NK-92 (cell line): Measurements from ENCODE around the gene TSPAN31.
"Not testable (repeated sequence)": the region's sequence is repeated elsewhere in the genome, so short reads cannot be mapped to it uniquely, and the experiment has no call there.

Experiments
- DNase-seq: peaks from one replicate; lab custom pipeline; 2025; ENCODE audit not compliant: unreplicated experiment; lab: John Stamatoyannopoulos, UW

TSPAN31 gene

GRCh38 chr12:57765698-57766463, 21.0 kb downstream of the TSPAN31 start:
- DNase-seq, result no peak

DNA sequence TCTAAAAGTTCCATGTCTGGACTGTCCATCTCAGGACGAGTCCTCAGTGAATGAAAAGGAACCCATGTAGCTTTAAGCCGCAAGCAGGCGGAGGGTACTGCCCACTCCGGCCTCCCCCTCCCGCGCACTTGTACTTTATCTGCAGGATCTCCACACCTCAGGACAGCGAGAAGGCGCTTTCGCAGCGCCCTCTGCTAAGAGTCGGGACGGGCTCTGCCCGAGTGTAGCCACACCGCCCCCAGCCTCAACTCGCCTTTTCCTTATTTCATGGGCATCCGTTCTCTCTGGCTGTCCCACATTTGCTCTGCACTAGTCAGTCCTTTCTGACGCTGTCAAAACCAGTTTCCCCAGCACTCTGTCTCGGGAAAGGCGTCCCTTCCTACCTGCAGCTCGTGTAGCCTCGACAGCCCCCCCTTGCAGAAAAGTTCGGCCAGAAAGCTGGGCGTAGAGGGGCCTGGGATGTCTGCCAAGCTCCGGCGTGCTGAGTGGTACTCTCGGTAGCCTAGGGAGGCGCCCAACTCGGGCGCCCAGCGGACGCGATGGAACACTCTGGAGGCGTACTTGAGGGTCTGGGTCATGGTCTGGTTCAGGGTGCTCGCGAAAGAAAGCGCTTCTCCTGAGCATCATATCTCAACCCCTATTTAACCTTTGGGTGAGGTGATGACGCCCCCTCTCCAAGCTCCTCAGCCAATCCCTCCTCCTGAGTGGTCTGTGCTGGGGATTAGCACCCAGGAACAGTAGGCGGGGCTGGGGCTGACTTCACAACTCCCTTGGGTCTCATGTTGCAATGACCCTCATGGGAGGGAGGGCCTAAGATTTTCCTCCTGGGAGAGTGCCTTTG, 21.8 kb downstream of the TSPAN31 start, which contains the start of gene CYP27B1:
CYP27B1 (minus strand) TSS at position 615 of the 841 bp plus-strand sequence; CDS start at position 578, 37 bp downstream.
- no peak for DNase-seq

DNA sequence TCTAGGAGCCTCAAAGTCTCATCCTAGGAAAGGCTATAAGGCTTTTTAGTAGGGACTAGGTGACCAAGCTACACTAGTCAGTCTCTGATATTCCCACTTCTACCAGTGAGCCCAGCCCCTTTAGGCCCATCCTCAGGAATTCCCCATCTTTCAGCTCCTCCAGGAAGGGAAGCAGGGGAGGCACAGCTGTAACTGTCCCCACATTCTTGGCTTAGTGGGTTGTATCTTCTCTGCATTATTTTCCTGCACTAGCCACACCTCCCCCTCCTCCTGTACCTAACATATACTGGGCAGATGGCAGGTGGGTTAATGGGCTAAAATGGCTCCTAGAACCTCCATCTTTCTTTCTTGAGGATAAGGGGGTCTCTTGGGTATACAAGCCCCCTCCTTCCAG, 22.5 kb downstream of the TSPAN31 start:
- no peak for DNase-seq

- DNase-seq, result no peak
Measured at GRCh38 chr12:57767876-57768275, 23.0 kb downstream of the TSPAN31 start.

GRCh38 chr12:57769594-57769993, 24.8 kb downstream of the TSPAN31 start:
- no peak for DNase-seq

DNA sequence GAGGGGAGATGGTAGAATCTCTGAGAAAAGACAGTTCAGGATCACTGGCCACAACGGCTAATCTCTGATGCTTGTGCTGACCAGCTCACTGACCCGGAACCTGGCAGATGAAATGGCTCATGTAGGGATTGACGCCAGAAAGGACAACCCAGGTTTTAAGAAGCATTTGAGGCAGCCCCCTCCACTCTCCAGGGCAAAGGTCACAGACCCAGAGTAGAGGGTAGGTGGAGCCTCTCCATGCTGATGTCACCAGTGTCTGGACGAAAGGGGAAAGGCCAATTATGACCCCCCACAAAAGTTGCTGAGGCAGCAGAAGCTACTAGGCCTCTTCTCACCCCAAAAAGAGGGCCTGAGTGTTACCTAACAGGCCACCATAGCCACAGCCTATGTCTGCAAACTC, 25.9 kb downstream of the TSPAN31 start:
- no peak for DNase-seq

DNA sequence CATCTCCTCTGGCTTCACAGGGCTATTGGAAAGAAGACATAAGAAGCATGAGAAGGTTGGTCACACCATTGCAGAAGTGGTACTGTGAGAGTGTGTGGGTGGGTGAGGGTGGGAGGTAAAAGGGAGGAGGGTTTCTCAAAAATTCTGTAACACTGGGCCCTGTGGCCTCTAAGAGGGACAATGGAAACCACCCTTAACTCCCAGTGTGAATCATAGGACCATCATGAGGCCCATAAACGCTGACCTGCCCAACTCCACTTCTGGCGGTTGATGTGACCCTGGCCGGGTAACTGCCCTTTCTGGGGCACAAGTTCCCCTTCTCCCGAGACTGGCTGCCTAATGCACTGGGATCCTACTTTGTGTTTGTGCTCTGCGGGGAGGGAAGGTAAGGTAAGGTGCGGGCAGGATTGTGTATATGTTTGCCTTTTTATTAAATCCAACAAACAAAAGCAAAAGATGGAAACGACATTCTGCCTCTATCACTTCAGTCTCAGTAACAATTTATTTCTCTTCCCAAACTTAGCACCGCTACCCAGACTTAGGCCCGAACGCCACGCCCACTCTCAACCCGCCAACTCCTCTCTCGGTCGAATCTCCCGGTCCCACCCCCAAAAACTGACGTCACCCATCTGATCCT, 26.5 kb downstream of the TSPAN31 start:
- DNase-seq, result peak; percentile 8

GRCh38 chr12:57771873-57772428, 27.1 kb downstream of the TSPAN31 start, which contains the start of gene METTL1:
Gene METTL1 (minus strand): TSS chr12:57772105. CDS start chr12:57772083, 22 bp downstream.
- no peak for DNase-seq

- DNase-seq, result no peak
Measured at GRCh38 chr12:57772429-57773322, 27.8 kb downstream of the TSPAN31 start, which contains the start of gene EEF1AKMT3. Gene EEF1AKMT3 (plus strand): TSS chr12:57772614. CDS start chr12:57772725, 111 bp downstream.

DNA sequence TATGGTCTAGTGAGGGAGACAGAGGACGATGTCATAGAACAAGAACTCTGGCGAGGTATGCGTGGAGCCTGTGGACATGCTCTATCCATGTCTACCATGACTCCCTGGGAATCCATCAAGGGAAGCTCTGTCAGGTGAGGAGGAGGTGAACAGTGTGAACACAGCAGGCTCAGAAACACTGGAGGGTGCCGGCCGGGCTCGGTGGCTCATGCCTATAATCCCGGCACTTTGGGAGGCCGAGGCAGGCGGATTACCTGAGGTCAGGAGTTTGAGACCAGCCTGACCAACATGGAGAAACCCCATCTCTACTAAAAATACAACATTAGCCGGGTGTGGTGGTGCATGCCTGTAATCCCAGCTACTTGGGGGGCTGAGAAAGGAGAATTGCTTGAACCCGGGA, 29.8 kb downstream of the TSPAN31 start:
- not testable (repeated sequence) for DNase-seq

DNA sequence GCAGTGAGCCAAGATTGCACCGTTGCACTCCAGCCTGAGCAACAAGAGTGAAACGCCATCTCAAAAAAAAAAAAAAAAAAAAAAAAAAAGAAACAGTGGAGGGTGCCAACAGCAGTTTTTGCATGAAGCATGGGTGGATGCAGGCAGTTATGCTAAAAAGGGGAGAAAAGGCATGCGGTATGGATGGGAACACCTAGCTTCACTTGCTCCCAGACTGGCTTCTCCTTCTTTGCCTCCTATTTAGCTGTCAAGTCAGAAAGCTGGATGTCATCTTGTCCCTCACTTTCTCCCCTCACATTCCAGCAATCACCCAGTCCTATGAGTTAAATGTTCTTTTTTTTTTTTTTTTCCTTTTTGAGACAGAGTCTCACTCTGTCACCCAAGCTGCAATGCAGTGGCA, 30.2 kb downstream of the TSPAN31 start:
- no peak for DNase-seq

GRCh38 chr12:57775563-57776246, 30.9 kb downstream of the TSPAN31 start:
- DNase-seq, result no peak

- DNase-seq, result no peak
Measured at GRCh38 chr12:57776247-57776587, 31.4 kb downstream of the TSPAN31 start.

GRCh38 chr12:57777367-57777766, 32.5 kb downstream of the TSPAN31 start:
- no peak for DNase-seq

- DNase-seq, result no peak
Measured at GRCh38 chr12:57777911-57778310, 33.1 kb downstream of the TSPAN31 start.

DNA sequence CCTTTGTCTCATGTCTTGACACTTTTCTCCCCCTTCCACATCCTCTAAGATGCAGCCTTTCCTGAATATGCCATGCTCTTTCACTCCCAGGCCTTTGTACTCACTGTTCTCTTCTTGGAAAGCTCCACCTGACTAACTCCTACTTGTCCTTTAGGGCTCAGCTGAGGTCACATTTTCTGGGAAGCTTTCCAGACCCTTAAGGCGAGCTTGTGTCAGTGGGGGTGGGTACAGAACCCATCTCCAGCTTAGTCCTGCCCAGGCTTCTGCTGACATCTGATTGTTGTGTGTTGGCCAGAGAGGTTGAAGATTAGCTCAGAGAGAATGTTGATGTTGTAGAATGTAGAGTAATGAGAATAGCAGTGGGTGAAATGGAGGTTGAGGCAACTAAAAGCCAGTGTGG, 34.9 kb downstream of the TSPAN31 start:
- no peak for DNase-seq

GRCh38 chr12:57780284-57780897, 35.6 kb downstream of the TSPAN31 start:
- DNase-seq, result no peak

DNA sequence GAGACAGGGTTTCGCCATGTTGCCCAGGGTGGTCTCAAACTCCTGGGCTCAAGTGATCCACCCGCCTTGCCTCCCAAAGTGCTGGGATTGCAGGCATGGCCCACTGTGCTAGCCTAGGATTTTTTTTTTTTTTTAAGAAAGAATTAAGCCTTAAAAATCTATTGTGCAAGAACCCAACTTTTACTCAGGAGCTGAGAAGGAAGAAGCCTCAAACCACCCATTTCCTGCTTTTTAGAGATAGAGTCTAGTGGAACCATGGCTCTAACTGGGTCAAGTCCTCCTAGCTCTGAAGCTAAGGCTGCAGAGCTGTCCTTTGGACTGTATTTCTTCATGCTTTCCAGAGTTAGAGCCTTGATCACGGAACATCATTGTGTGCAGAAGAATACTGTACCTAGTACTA, 36.4 kb downstream of the TSPAN31 start:
- no peak for DNase-seq

DNA sequence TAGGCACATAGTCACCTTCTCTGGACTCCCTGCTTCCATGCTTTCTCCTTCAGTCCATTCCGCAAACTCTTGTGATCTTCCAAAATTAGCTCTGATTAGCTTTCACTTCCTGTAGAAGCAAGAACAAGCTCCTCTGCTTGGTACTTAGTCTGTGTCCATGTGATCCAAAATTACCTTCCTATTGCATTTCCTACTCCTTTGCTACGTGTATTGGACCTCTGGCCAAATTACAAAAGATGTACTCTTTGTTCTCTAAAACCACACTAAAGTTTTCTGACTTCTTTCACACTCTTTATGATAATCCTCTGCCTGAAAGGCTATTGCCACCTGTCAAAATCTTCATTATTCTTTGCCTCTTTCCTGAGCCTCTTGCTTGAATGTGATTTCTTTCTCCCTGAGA, 37.0 kb downstream of the TSPAN31 start:
- no peak for DNase-seq
